ENCODE results near the gene C6orf120. TPM values are rescaled to one million over a fixed set of nuclear protein-coding genes. Genes with fewer than 3 reads are reported as not detected.

The C6orf120 gene
- total RNA-seq, 3 donors from 2014 or later (not counting 1 experiment from before 2014, with no cell fraction given) = 13.9 to 17.3 (median 16.6) TPM

- peaks cover 11 to 16% of the 10 kb centered on the region in 2 donors for H3K4me1 Mint-ChIP-seq
These were observed 47.1 kb upstream of the C6orf120 start for GRCh38 chr6:169654598-169655391.

GRCh38 chr6:169656546-169657283 lies 45.2 kb upstream of the C6orf120 start:
- H3K4me1 ChIP-seq (ENCODE audit: control insufficient read depth, insufficient read depth, low read length) = peaks cover 10% of the 10 kb centered on the region
- Mint-ChIP-seq H3K4me1 (peaks cover 11 to 16% of the 10 kb centered on the region in 2 donors), H3K36me3 (no peaks in the 10 kb centered on the region), H3K4me3 (no peak overlapping the region), H3K27ac (no peak overlapping the region), H3K27me3 (ENCODE audit: low read depth in 2 of 2) (no peaks in the 10 kb centered on the region), H3K9me3 (no peaks in the 10 kb centered on the region)
- H3K36me3 ChIP-seq (ENCODE audit: control insufficient read depth, insufficient read depth, low read length) = no peaks in the 10 kb centered on the region
- no peak overlapping the region for H3K27ac ChIP-seq (ENCODE audit: low read length)
- H3K4me3 ChIP-seq (ENCODE audit: low read length) = no peak overlapping the region
- TF ChIP-seq CTCF (IDR thresholded peaks at IDR 0.05) = no peak
- ATAC-seq = no peak
- H3K27me3 ChIP-seq (ENCODE audit: control insufficient read depth, insufficient read depth, low read length) = no peaks in the 10 kb centered on the region
- 97% methylated on average over 23 of the region's 23 CpGs for WGBS (ENCODE audit: insufficient coverage)
- intact Hi-C loops (cut with micrococcal nuclease) = no loop called here
- H3K9me3 ChIP-seq (ENCODE audit: control insufficient read depth, insufficient read depth, low read length) = no peaks in the 10 kb centered on the region
- no peak for DNase-seq

More at GRCh38 chr6:169654598-169655391, 47.1 kb upstream of the C6orf120 start:
- Mint-ChIP-seq H3K36me3 (no peaks in the 10 kb centered on the region), H3K9me3 (no peaks in the 10 kb centered on the region), H3K27me3 (ENCODE audit: low read depth in 2 of 2) (no peaks in the 10 kb centered on the region), H3K27ac (peak overlapping the region; percentile 90 to 95), H3K4me3 (peak overlapping the region; percentile 89)
- WGBS (ENCODE audit: insufficient coverage) = 45% methylated on average over 46 of the region's 46 CpGs
- no peaks in the 10 kb centered on the region for H3K36me3 ChIP-seq (ENCODE audit: control insufficient read depth, insufficient read depth, low read length)
- ATAC-seq (peak; percentile 91 to 97 (median 95)), DNase-seq (peak; percentile 70 to 87)
- H3K4me1 ChIP-seq (ENCODE audit: control insufficient read depth, insufficient read depth, low read length) = peaks cover 10% of the 10 kb centered on the region
- H3K9me3 ChIP-seq (ENCODE audit: control insufficient read depth, insufficient read depth, low read length) = no peaks in the 10 kb centered on the region
- TF ChIP-seq CTCF (IDR thresholded peaks at IDR 0.05) = no peak
- H3K27ac ChIP-seq (ENCODE audit: low read length) = peak overlapping the region; percentile 76
- peak overlapping the region; percentile 45 for H3K4me3 ChIP-seq (ENCODE audit: low read length)
- no peaks in the 10 kb centered on the region for H3K27me3 ChIP-seq (ENCODE audit: control insufficient read depth, insufficient read depth, low read length)
- intact Hi-C loops (cut with micrococcal nuclease) = loop anchor here (1.0 kb wide), 1 partner anchor 47 kb away; no protein-coding TSS in a partner anchor

GRCh38 chr6:169657284-169657610 lies 44.7 kb upstream of the C6orf120 start:
- Mint-ChIP-seq H3K27ac (no peak overlapping the region), H3K9me3 (no peaks in the 10 kb centered on the region)

More at GRCh38 chr6:169657284-169657610, 44.7 kb upstream of the C6orf120 start:
- ATAC-seq (no peak), DNase-seq (no peak)
- H3K27me3 Mint-ChIP-seq (ENCODE audit: low read depth in 2 of 2) = no peaks in the 10 kb centered on the region
- H3K4me3 Mint-ChIP-seq = no peak overlapping the region
- H3K4me3 ChIP-seq (ENCODE audit: low read length) = no peak overlapping the region
- intact Hi-C loops (cut with micrococcal nuclease) = no loop called here
- no peaks in the 10 kb centered on the region for H3K36me3 ChIP-seq (ENCODE audit: control insufficient read depth, insufficient read depth, low read length)
- H3K27me3 ChIP-seq (ENCODE audit: control insufficient read depth, insufficient read depth, low read length) = no peaks in the 10 kb centered on the region
- H3K36me3 Mint-ChIP-seq = no peaks in the 10 kb centered on the region
- TF ChIP-seq CTCF (IDR thresholded peaks at IDR 0.05) = no peak
- peaks cover 11 to 16% of the 10 kb centered on the region in 2 donors for H3K4me1 Mint-ChIP-seq
- WGBS (ENCODE audit: insufficient coverage) = 99% methylated on average over 13 of the region's 13 CpGs
- peaks cover 10% of the 10 kb centered on the region for H3K4me1 ChIP-seq (ENCODE audit: control insufficient read depth, insufficient read depth, low read length)
- no peak overlapping the region for H3K27ac ChIP-seq (ENCODE audit: low read length)
- no peaks in the 10 kb centered on the region for H3K9me3 ChIP-seq (ENCODE audit: control insufficient read depth, insufficient read depth, low read length)

All from natural killer cell (primary cell).